Osteocyte (in vitro differentiated cells): ENCODE measurements around the gene ANAPC2. TPM values are rescaled to one million over a fixed set of nuclear protein-coding genes. Genes with fewer than 3 reads are reported as not detected.

Source experiments
- DNase-seq: peaks from one replicate; pipeline ENCODE4 v3.0.0; 2021; ENCODE audit warnings: mixed read lengths; ENCODE audit not compliant: unreplicated experiment; ENCODE audit errors: extremely low spot score
- H3K27ac Mint-ChIP-seq: one replicate; pipeline ENCODE4 v1.8.0; 2021; ENCODE audit warnings: mild to moderate bottlenecking, mixed read lengths; ENCODE audit not compliant: unreplicated experiment
- H3K27me3 Mint-ChIP-seq: one replicate; pipeline ENCODE4 v1.8.0; 2021; ENCODE audit warnings: mixed read lengths; ENCODE audit not compliant: unreplicated experiment
- H3K36me3 Mint-ChIP-seq: one replicate; pipeline ENCODE4 v1.8.0; 2021; ENCODE audit warnings: mixed read lengths; ENCODE audit not compliant: unreplicated experiment
- H3K4me1 Mint-ChIP-seq: one replicate; pipeline ENCODE4 v1.8.0; 2021; ENCODE audit warnings: mixed read lengths; ENCODE audit not compliant: unreplicated experiment
- H3K4me3 Mint-ChIP-seq: one replicate; pipeline ENCODE4 v1.8.0; 2021; ENCODE audit warnings: mild to moderate bottlenecking, moderate library complexity, mixed read lengths; ENCODE audit not compliant: unreplicated experiment
- H3K9me3 Mint-ChIP-seq: one replicate; pipeline ENCODE4 v1.8.0; 2021; ENCODE audit warnings: mixed read lengths; ENCODE audit not compliant: unreplicated experiment
- CTCF ChIP-seq: fragments of 200-600 bp; sonication (generic); IDR thresholded peaks from 2 replicates; pipeline ENCODE4 v1.5.0; 2021; ENCODE audit warnings: antibody characterized with exemption, mild to moderate bottlenecking, moderate library complexity
- total RNA-seq: library from RNA; stranded (reverse); gene quantifications from 2 replicates; pipeline ENCODE4 v1.2.1, GENCODE V29; 2021

Gene ANAPC2
- total RNA-seq, 1 donor from 2014 or later, result 61.0 TPM

- Mint-ChIP-seq H3K4me3 (no peak overlapping the region), H3K27ac (peak overlapping the region; percentile 15), H3K4me1 (peaks cover 22% of the 10 kb centered on the region), H3K9me3 (no peaks in the 10 kb centered on the region), H3K36me3 (peaks cover 5% of the 10 kb centered on the region), H3K27me3 (no peaks in the 10 kb centered on the region)
- DNase-seq, result no peak
- TF ChIP-seq CTCF, result no peak
Measured at GRCh38 chr9:137195525-137196220, 7.3 kb upstream of the ANAPC2 start.

- no peak for DNase-seq
- no peak for TF ChIP-seq CTCF
- no peaks in the 10 kb centered on the region for H3K27me3 Mint-ChIP-seq
- no peaks in the 10 kb centered on the region for H3K9me3 Mint-ChIP-seq
- no peak overlapping the region for H3K4me3 Mint-ChIP-seq
- H3K4me1 Mint-ChIP-seq, result peaks cover 24% of the 10 kb centered on the region
- H3K27ac Mint-ChIP-seq, result no peak overlapping the region
- peaks cover 7% of the 10 kb centered on the region for H3K36me3 Mint-ChIP-seq
Measured at GRCh38 chr9:137194909-137195308, 6.5 kb upstream of the ANAPC2 start.

GRCh38 chr9:137194388-137194787 is 6.0 kb upstream of the ANAPC2 start:
- no peaks in the 10 kb centered on the region for H3K27me3 Mint-ChIP-seq
- H3K4me1 Mint-ChIP-seq, result peaks cover 25% of the 10 kb centered on the region
- H3K36me3 Mint-ChIP-seq, result peaks cover 7% of the 10 kb centered on the region
- no peaks in the 10 kb centered on the region for H3K9me3 Mint-ChIP-seq
- H3K27ac Mint-ChIP-seq, result no peak overlapping the region
- no peak for DNase-seq
- no peak for TF ChIP-seq CTCF
- no peak overlapping the region for H3K4me3 Mint-ChIP-seq

GRCh38 chr9:137193771-137194170 is 5.4 kb upstream of the ANAPC2 start:
- Mint-ChIP-seq H3K27ac (no peak overlapping the region), H3K9me3 (no peaks in the 10 kb centered on the region), H3K4me1 (peaks cover 26% of the 10 kb centered on the region), H3K36me3 (peaks cover 10% of the 10 kb centered on the region), H3K27me3 (no peaks in the 10 kb centered on the region), H3K4me3 (no peak overlapping the region)
- DNase-seq, result no peak
- no peak for TF ChIP-seq CTCF

- no peak for DNase-seq
Measured at GRCh38 chr9:137192859-137193258, 4.5 kb upstream of the ANAPC2 start.

More at GRCh38 chr9:137192859-137193258, 4.5 kb upstream of the ANAPC2 start:
- H3K27me3 Mint-ChIP-seq, result no peaks in the 10 kb centered on the region
- H3K27ac Mint-ChIP-seq, result no peak overlapping the region
- H3K9me3 Mint-ChIP-seq, result no peaks in the 10 kb centered on the region
- H3K36me3 Mint-ChIP-seq, result peaks cover 10% of the 10 kb centered on the region
- H3K4me1 Mint-ChIP-seq, result peaks cover 21% of the 10 kb centered on the region
- H3K4me3 Mint-ChIP-seq, result no peak overlapping the region
- no peak for TF ChIP-seq CTCF
